GM04503 (cell line): ENCODE measurements around the gene IL1B.
"Not testable (repeated sequence)": the region's sequence is repeated elsewhere in the genome, so short reads cannot be mapped to it uniquely, and the experiment has no call there.

ENCODE experiments used
- DNase-seq: peaks from one replicate; pipeline ENCODE4 v3.0.0-alpha.2; 2012; ENCODE audit warnings: low read depth

IL1B gene

DNA sequence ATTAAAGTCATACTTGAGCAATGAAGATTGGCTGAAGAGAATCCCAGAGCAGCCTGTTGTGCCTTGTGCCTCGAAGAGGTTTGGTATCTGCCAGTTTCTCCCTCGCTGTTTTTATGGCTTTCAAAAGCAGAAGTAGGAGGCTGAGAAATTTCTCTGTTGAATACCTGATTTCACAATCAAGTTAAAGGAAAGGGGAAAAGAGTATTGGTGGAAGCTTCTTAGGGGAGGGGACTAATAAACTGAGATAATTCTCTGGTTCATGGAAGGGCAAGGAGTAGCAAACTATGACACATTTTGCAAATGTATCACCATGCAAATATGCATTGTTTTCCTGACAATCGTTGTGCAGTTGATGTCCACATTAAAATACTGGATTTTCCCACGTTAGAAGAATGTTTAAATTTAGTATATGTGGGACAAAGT is at the start of gene IL1B:
Gene IL1B (minus strand): TSS at position 85 of the 423 bp plus-strand sequence. CDS start 550 bp downstream, outside the sequence.
- peak; percentile 94 for DNase-seq

GRCh38 chr2:112886291-112886690 is 49.7 kb upstream of the IL1B start:
- DNase-seq, result no peak

DNA sequence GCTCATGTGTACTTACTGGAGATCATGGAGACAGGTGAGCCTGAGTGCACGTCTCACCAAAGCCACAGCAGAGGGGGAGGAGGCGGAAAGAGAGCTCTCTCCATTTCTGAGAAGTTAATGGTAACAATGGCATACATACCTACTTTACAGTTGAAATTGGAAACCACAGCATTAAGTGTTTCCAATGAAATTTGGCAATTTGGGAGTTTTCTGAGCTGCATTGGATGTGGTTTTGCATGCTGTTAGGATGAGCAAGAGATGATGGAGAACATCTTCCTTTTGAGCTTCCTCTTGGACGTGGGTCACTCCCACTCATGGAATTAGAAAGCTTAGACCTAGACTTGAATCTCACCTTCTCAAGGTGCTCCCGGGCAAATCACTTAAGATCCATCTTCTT is 48.9 kb upstream of the IL1B start:
- DNase-seq, result no peak

GRCh38 chr2:112884869-112885505 is 48.4 kb upstream of the IL1B start:
- no peak for DNase-seq

GRCh38 chr2:112883669-112884068 is 47.1 kb upstream of the IL1B start:
- no peak for DNase-seq

DNA sequence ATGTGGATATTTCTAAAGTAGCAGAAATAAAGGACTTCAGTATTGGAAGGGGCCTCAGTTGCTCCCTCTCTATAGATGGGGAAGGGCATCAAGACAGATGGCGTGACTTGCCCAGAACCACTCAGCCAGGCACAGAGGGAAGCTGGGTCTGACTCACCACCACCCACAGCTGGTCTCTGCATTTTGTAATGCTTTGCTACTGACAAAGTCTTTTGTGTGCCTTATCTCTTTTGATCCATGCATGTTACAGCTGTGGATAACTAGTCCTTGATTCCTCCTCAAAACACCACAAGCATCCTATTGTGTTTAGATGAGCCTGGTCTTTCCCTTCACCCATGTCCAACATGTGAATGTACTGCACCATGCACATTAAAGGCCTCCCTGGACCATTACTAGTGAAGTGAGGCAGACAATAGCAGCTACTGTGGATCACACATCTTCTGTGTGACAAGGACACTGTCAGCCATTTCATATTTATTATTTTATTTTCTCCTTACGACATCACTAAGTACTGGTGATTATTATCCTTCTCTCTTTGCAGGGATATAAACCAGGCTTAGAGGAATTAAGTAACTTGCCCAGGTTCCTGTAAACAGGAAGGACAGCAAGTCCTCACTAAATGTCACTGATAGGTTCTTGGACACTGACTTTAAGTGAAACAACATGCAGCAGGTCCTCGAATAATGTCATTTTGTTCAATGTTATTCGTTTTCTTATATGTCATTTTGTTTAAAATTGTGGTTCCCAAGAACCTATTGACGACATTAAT is 44.8 kb upstream of the IL1B start:
- peak; percentile 32 for DNase-seq

DNA sequence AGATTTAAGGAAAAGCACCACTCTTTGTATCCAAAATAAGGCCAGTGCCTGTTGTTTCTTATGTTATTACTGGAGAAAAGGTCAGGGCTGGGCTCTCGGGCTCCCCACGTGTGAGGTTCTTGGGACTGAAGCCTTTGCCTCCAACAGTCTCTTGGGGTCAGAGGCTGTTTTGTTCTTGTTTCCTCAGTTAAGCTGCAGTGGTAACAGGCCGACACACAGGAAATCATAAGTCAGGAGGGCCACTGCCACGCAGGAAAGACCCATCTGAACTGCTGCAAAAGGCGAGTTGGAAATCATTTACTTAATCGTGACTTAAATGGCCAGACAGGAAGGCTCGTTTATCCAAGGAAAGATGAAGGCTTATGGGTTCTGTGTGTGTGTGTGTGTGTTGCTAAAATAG is 44.1 kb upstream of the IL1B start:
- DNase-seq, result no peak

GRCh38 chr2:112880091-112880531 is 43.5 kb upstream of the IL1B start:
- no peak for DNase-seq

DNA sequence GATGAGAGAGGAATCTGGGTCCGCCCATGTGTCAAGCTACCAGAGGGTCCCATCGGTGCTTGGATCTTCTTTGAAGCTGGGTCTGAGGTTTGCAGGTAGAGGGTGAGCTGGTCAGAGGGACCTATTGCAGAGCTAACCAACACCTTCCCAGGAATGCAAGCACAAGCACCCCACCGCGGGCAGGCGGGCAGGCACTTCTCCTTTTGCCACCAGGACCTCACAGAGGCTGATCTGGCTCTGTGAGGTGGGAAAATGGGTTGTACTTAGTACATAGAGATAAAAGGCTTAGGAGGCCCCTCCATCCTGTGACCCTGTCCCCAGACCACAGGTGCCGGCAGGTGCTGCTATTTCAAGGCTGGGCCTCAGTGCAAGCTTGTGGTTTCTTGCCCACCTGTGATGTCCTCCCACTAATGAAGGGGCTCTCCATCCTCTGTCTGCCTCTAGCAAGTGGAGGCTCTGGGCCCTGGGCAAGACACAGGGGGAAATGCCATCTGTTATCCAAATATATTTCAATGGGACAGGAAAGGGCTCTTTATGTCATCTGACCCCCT is 43.0 kb upstream of the IL1B start:
- no peak for DNase-seq

GRCh38 chr2:112877423-112877822 is 40.8 kb upstream of the IL1B start:
- DNase-seq, result no peak

GRCh38 chr2:112876971-112877361 is 40.4 kb upstream of the IL1B start:
- DNase-seq, result no peak

- DNase-seq, result no peak
Observed at GRCh38 chr2:112876257-112876970, 39.8 kb upstream of the IL1B start.

DNA sequence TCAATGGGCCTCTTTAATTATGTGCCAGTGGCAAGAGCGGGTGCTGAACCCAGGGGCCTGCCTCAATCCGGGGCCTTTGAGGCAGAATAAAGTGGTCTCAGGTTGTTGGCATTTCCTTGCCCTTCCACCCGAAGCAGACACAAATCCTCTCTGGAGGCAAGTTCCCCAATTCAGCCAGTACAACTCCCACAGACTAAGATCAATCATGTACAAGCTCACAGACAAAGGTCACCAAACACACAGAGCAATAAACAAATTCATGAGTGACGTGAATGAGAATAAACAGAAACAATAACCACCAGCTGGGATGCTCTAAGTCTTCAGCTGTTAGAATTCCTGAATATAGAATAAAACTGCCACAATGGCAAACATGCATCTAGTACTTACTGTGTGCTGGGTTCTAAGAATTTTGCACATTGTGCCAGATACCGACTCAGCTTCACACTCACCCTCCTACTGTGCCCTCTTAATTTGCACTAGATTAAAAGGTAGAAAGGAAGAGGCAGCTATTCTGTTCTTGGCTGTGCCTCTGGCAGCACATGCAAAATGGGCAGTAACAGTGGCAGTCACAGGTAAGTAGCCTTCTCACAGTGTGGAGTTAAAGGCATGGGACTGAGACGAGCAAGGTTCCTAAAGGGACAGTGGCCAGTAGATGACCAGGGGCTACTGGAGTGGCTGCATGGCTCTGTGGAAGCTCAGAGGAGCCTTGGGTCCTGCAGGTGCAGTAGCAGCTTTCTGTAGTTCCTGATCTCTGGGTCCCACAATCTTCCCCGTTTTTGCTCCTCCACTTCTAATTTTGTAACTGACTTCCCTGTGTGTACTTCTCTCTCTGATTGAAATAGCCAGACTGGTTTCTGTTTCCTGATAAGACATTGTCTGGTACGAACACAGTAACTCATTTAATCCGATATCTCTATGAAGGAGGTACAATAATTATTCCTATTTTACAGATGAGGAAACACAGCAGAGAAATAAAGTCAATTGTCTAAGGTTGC is 34.6 kb upstream of the IL1B start:
- DNase-seq, result no peak

DNA sequence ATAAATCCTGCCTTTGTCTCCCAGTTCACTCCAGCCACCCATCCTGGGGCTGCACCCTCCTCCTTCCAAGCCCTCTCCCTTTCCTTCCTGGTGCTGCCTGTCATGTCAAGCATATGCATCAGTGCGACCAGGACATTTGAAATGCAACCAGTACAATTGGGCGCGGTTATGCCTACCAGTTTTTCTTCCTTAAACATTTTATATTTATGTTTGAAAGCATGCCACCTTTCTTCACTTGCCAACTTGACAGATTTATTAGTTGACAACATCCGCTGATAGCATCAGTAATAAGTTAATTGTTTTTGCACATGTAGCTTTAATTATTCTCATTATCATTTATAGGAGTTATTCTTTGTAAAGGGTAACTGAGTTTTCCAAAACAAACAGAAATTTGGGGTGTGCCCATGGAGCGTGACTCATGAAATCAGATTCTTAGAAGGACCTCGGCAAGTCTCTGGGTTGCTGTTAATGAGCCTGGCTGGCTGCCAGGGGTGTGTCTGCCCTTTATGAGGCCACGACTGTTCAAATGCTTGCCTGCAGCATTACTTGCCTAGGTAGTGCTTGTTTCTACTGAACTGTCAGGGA is 32.8 kb upstream of the IL1B start:
- peak; percentile 36 for DNase-seq

- no peak for DNase-seq
Observed at GRCh38 chr2:112867701-112868631, 31.4 kb upstream of the IL1B start.

- no peak for DNase-seq
Observed at GRCh38 chr2:112866128-112866835, 29.7 kb upstream of the IL1B start.

GRCh38 chr2:112864072-112864471 is 27.5 kb upstream of the IL1B start:
- no peak for DNase-seq

- not testable (repeated sequence) for DNase-seq
Observed at GRCh38 chr2:112859406-112860183, 23.0 kb upstream of the IL1B start.
